ENCODE data around the gene PPP2R3B. TPM values are rescaled to one million over a fixed set of nuclear protein-coding genes. Genes with fewer than 3 reads are reported as not detected.

PPP2R3B gene
- total and polyA plus RNA-seq, 2 of the 4 experiments (the other 2 are of a cell fraction): 13.2 to 13.3 TPM

GRCh38 chrX:334331-334891 lies 52.3 kb downstream of the PPP2R3B start:
- WGBS, 2 experiments (ENCODE audit: extremely low coverage in 2 of 2, insufficient read length in 1 of 2): 94% methylated on average over 35 of the region's 53 CpGs; no CpG with 5 or more reads in 1 of the 2 experiments

More at GRCh38 chrX:334331-334891, 52.3 kb downstream of the PPP2R3B start:
- no peaks in the 10 kb centered on the region for H3K9me1 ChIP-seq (ENCODE audit: insufficient read depth, low read length)
- no peak overlapping the region for H3K4me2 ChIP-seq (ENCODE audit: low read depth, low read length)
- dilution Hi-C loops (cut with HindIII; ENCODE audit: low sequenced_read_pairs, unreplicated experiment): no loop called here
- H2BK120ac ChIP-seq (ENCODE audit: low read depth, low read length): no peak overlapping the region
- H4K91ac ChIP-seq (ENCODE audit: insufficient read depth, low read depth, low read length): no peak overlapping the region
- no peak overlapping the region for H3K4ac ChIP-seq (ENCODE audit: low read depth, low read length)
- in situ Hi-C loops (cut with MboI; ENCODE audit: low sequenced_read_pairs): no loop called here
- H4K5ac ChIP-seq (ENCODE audit: low read depth, low read length): no peak overlapping the region
- H3K4me1 ChIP-seq (ENCODE audit: control insufficient read depth, insufficient read depth, low read length): peaks cover 3% of the 10 kb centered on the region
- DNase-seq (no peak), ATAC-seq (ENCODE audit: low read depth) (no peak)
- no peak overlapping the region for H2BK15ac ChIP-seq (ENCODE audit: low read depth, low read length)
- H3K14ac ChIP-seq (replicated peaks; ENCODE audit: low read depth, low read length): no peak overlapping the region
- H4K20me1 ChIP-seq (ENCODE audit: insufficient read depth, low read length): no peaks in the 10 kb centered on the region; the same call in 1 of the 2 replicates
- no peak overlapping the region for H3K27ac ChIP-seq (ENCODE audit: insufficient read depth, low read length)
- TF ChIP-seq RFX5 (IDR thresholded peaks at IDR 0.05; ENCODE audit: low read depth, low read length): no peak
- no peak for TF ChIP-seq CTCF (conservative IDR thresholded peaks at IDR 0.05; ENCODE audit: low read depth, low read length)
- TF ChIP-seq BHLHE40 (IDR thresholded peaks at IDR 0.05; ENCODE audit: low read depth, low read length): no peak
- no peak for TF ChIP-seq MAFK (IDR thresholded peaks at IDR 0.05; ENCODE audit: low read depth, low read length)
- TF ChIP-seq ELK1 (IDR thresholded peaks at IDR 0.05; ENCODE audit: borderline replicate concordance, low read depth, low read length): no peak
- no peak for TF ChIP-seq RAD21 (IDR thresholded peaks at IDR 0.05; ENCODE audit: low read length)
- TF ChIP-seq POLR2A (IDR thresholded peaks at IDR 0.05; ENCODE audit: low read depth, low read length): no peak
- TF ChIP-seq MAZ (IDR thresholded peaks at IDR 0.05; ENCODE audit: borderline replicate concordance, low read depth, low read length): no peak
- TF ChIP-seq FOS (IDR thresholded peaks at IDR 0.05; ENCODE audit: low read depth, low read length): no peak
- TF ChIP-seq CEBPB (IDR thresholded peaks at IDR 0.05; ENCODE audit: low read depth, low read length): no peak
- TF ChIP-seq MXI1 (IDR thresholded peaks at IDR 0.05; ENCODE audit: borderline replicate concordance, low read depth, low read length): no peak
- TF ChIP-seq NFE2L2 (IDR thresholded peaks at IDR 0.05; ENCODE audit: low read depth, low read length): no peak
- no peak overlapping the region for H3K56ac ChIP-seq (ENCODE audit: extremely low read depth, insufficient read depth, low read length)
- no peak overlapping the region for H2BK5ac ChIP-seq (ENCODE audit: low read depth, low read length, poor library complexity, severe bottlenecking)
- no peak overlapping the region for H3K9ac ChIP-seq (ENCODE audit: low read depth, low read length)
- no TSS peak for BruUV-seq (replicated peaks)
- no peaks in the 10 kb centered on the region for H3K27me3 ChIP-seq (ENCODE audit: control insufficient read depth, insufficient read depth, low read length)
- H3K18ac ChIP-seq (ENCODE audit: low read depth, low read length): no peak overlapping the region
- peaks cover 21% of the 10 kb centered on the region; the same call in 1 of the 2 replicates for H3K36me3 ChIP-seq (ENCODE audit: control insufficient read depth, insufficient read depth, low read length)
- no peak overlapping the region for H4K8ac ChIP-seq (ENCODE audit: low read depth in 2 of 2, low read length in 2 of 2)
- intact Hi-C loops (cut with micrococcal nuclease): no loop called here
- no peak overlapping the region for H3K23ac ChIP-seq (ENCODE audit: low read depth, low read length)
- peaks cover 3% of the 10 kb centered on the region; the same call in 1 of the 2 replicates for H3K9me3 ChIP-seq (ENCODE audit: control insufficient read depth, insufficient read depth, low read length)
- no peak overlapping the region for H2AFZ ChIP-seq (replicated peaks; ENCODE audit: low read length, poor library complexity)
- H2AK9ac ChIP-seq (replicated peaks; ENCODE audit: low read depth, low read length, poor library complexity): no peak overlapping the region
- no peaks in the 10 kb centered on the region for H3K79me1 ChIP-seq (ENCODE audit: low read depth in 1 of 2, low read length in 2 of 2)
- ChIA-PET CTCF (no interaction called here), POLR2A (ENCODE audit: unreplicated experiment) (no interaction called here)
- H3K4me3 ChIP-seq (ENCODE audit: insufficient read depth, low read depth, low read length): no peak overlapping the region
- H2BK20ac ChIP-seq (ENCODE audit: low read depth, low read length): no peak overlapping the region
- H2AK5ac ChIP-seq (ENCODE audit: low read depth, low read length): no peak overlapping the region
